HG03097 (cell line): ENCODE data around the gene SNX14.

ENCODE experiments used
- ATAC-seq: cut with Tn5 transposase; IDR thresholded peaks from one replicate; pipeline ENCODE4 v1.9.1; 2021; ENCODE audit not compliant: unreplicated experiment, low FRiP score

SNX14 gene

DNA sequence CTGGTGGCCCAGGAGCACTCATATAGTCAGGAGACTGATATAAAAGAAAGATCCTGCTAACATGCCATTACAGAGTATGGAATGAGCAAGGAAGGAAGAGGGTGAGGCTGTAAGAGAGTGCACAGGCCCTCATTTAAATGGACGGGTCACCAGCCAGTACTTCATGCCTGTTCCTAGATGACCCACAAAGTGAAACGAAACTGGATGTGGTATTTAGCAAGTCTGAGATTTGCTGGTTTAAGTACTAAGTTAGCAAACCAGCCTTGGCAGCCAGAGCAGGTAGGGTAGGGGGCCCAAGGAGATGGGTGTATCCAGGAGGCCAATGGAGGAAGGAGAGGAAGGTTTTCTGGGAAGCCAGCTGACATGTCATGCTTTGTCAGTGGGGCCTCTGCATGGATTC is 127.9 kb downstream of the SNX14 start:
- peak; percentile 54 for ATAC-seq

DNA sequence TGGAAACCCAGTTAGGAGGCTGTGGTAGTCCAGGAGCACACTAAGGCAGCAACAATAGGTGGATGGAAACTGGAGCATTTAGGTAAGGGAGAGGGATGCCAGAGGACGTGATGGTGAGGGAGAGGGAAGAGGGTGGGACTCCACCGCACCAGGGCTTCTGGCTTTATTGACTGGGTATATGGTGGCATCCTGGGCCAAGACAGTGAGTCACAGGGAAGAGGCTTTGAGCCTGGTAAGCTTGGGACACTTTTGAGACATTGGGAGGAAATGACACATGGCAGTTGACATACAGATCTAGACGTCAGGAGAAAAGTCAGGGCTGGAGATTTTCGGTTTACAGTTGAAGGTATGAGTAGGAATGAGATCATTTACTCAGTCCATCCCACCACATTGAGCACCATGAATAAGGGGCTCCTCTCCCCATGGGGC is 128.9 kb downstream of the SNX14 start:
- ATAC-seq: no peak

DNA sequence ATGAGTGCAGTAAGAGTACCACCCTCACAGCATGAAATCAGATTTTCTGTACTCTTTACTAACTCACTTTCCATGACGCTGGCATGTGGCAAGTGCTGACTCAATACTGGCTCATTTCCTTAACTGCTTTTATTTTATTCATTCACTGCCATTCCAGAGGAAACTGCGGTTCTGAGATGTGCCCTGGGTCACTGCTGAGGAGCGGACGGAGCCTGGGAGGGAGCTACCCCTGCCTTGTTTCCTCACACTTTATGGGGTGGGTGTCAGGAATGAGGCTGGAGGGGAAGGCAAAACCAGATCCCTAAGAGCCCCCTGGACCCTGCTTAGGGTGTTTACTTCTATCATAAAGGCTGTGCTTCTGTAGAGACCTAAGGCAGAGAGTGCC is 129.4 kb downstream of the SNX14 start:
- no peak for ATAC-seq

DNA sequence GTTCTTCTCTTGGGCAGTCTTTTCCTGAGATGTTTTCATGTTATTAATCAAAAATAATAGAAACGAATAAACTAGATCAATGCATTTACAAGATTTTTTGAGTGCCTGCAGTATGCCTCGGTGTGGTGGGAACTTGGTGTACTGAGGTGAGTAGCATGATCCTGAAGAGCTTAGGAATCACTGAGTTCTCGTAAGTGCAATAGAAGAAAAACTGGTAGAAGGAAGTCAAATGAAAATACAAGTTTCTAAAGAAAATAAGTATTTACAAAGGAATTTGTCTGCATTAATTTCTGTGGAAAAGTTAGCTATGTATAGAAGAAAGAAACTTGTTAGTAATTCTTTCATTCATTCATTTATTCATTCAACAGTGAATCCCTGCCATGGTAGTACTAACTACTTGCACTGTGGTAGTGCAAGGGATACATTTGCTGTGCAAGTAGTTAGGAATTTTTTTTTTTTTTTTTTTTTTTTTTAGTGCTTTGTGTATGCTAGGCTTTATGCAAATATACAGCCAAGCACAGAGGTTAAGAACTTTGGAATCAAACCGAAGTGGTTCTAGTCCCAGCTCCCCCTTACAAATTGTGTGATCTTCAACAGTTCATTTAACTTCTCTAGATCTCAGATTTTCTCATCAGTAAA is 129.9 kb downstream of the SNX14 start:
- no peak for ATAC-seq

DNA sequence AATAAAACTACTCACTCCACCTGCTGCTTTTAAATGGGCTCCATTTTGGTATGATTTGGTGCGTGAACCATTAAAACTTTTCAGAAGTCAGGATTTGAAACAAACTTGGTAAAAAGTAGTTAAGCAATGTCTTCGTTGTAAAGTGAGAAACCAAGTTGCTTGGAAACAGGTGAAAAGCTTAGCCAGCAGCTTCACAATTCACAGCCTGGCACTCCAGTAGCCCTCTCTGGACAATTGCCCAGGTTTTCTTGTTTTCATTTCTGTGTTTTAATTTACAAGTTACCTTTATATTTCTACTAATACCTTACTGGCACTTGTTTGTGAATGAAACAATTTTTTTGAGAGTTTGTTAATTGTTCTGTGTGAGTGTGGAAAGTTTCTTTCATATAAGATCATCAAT is 131.0 kb downstream of the SNX14 start:
- no peak for ATAC-seq

DNA sequence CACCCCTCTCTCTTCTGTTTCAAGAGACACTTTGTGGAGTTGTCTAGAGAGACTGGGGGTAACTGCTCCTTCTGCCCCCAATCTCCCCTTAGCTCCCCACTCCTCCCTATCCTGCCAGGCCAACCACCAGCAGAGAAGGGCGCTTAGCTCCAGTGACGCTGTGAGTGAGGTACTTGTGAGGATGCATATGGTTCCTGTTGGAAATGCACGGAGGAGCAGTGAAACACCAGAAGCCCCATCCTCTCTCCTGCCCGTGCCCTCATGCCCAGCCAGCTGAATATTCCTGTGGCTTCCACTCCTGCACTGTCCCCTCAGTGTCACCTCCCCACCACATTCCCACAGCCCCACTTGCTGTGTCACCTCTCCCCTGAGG is 131.9 kb downstream of the SNX14 start:
- ATAC-seq: no peak

DNA sequence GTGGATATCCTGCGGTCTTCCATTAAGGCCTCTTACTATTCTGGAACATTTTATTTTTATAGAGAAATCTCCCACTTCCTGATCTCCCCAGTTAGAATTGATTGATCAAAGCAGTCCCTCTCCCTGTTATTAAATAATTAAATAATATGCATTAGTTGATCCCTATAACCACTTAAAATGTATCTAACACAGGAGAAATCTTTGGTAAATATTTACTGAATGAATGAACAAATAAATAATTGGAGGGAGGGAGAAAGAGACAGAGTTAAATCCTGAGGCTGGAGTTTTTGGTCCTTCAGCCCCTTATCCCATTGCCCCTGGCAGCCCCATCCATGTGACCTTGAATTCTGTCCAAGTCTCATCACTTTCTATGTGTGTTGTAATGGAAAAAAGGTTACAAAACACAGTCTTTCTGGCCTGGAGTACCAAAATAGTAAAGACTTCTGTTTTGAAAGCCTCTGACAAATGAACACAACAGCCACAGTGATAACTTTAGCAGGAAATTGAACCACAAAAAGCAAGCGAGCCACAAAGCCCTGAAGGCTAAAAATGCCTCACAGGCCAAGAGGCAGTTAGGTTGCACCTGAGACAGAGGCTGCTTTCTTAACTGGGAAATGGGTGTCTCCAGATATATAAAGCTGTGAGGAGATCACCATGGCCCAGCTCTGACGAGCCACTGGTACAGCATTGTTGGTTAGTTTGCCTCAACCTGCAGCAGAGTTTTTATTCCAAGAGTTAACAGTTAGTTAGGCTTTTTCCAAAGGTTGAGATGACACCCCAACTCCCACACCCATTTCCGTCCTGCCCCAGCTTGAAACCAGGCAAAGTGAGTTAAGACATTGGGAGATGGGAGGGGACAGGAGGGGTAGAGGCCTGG is 132.5 kb downstream of the SNX14 start:
- peak; percentile 58 for ATAC-seq

DNA sequence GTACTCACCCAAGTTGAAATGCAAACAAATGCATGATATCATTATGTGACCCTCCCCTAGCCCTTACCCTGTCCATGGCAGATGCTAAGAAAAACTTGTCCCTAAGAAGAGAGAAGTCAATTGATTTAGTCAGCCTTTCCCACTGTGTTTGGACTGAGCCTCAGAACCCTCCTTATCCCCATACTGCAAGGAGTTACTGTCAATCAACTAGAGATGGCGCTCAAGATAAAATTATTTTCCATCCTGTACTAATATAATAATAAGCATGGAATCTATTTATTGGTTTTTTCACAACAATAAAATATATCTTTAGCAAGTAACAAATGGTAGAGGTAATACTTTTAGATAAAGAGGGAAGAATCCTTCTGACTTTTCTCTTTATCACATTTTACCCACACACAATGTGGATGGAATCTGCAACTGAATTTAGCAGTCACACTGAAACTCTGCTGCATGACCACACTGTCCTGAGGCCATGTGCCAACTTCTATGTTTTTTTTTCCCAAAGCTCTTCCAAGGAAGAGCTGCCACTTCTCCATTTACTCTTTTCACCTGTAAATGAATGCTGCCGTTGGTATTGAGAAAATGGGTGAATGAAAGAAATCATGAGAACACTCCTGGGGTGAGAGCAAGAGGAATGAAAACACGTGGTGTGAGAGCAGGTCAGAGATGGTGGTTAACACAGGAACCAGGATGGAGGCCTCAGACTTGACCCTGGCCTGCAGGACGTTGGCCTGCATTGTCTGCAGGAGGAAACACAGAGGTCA is 133.3 kb downstream of the SNX14 start:
- no peak for ATAC-seq

DNA sequence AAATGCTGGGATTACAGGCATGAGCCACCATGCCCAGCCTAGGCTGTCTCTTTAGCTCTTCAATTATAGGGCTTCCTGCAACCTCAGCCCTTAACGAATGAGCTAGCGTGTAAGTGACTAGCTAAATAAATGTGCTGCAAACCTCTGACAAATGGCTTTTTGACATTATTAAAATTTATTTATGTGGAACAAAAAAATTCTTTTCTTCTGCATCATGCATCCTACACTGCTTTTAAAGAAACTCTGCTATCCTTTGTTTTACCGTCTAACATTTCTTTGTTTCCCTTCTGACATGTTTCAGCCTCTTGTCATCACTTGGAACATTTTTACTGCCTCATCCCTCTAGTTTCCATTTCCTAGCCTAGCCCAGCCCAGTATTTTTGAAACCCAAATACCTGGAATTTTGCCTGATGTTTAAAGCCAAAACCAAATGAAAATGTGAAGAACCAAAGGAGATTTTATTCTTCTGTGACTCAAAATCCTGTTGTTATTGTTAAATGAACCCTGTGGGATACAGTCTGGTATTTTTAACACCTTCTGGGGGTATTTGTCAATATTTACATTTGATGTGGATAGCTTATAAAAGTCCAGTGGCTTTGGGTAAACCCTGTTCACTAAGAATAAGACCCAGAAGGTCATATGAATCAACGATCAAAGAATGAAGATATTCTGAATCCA is 134.3 kb downstream of the SNX14 start:
- ATAC-seq: no peak

DNA sequence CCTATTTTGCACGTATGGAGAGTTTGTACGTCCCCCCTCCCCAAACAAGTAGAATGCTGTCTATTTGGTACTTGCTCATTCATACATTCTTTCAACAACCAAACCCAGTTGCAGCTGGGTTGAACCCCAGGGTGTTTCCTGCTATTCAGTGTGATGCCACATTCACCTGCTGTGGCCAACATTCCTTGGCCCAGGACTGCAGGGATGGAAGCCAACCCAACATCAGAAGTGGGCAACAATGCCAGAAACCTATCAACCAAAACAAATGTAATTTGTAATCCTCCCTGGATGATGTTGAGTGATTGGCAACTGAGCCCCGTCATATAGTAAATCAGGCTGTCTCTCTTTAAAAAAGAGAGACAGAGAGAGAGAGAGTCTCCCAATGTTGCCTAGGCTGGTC is 134.9 kb downstream of the SNX14 start:
- ATAC-seq: no peak

DNA sequence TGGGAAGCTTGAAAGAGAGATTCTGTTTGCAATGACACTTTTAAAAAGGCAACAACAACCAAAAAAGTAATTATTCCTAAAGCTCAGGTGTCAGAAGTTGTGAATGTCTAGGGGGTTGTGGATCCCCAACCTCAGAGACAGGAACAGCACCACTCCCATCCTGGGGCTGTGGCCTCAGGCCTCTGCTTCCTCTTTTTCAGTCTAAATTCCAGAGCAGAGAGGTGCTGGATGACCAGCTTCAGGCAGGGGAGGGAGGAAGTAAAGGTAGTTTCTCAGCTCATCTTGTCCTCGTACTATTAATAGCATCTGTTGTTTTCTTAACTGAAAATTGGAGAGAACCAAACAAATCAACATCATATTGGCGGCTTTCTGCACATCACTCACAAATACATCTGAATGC is 135.5 kb downstream of the SNX14 start:
- no peak for ATAC-seq

DNA sequence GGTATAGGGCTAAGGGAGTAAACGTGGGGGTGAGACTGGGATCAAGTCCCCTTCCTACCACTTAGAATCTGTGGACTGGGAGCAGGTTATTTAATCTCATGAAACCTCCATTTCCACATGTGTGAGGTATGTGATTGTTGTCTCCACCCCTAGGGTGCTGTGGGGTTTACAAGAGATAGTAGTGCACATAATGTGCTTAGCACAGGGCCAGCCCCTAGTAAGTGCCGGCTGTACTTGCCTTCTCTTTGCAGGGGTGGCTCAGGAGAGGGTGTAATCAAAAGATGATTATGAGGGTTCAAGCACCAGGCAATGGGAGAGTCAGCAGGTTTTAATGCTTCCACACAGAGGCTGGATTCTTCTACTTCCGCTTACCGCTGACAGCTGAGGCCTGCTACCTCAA is 136.9 kb downstream of the SNX14 start:
- ATAC-seq: no peak
